Activated naive CD4-positive, alpha-beta T cell treated with anti-CD3 and anti-CD28 coated beads, Interleukin-2, amount 10 ng/mL, durations not matched to agents 7 days and 5 days (primary cell): ENCODE results near the gene KRT10.
"Not testable (repeated sequence)": the region's sequence is repeated elsewhere in the genome, so short reads cannot be mapped to it uniquely, and the experiment has no call there.

Source experiments
- CTCF ChIA-PET: fragments of 350-600 bp; sonication (Branson Sonifier 250); formaldehyde crosslinking; loops from one replicate; lab custom pipeline; 2021; ENCODE audit warnings: antibody characterized with exemption; lab: Charles Lee
- DNase-seq: peaks from one replicate; pipeline ENCODE4 v3.0.0-alpha.2; 2020
- H3K27ac Mint-ChIP-seq: one replicate; pipeline ENCODE4 v1.8.0; 2021; ENCODE audit warnings: mild to moderate bottlenecking, moderate library complexity, mixed read lengths
- H3K27me3 Mint-ChIP-seq: one replicate; pipeline ENCODE4 v1.8.0; 2021; ENCODE audit warnings: mild to moderate bottlenecking, mixed read lengths
- H3K36me3 Mint-ChIP-seq: one replicate; pipeline ENCODE4 v1.8.0; 2021; ENCODE audit warnings: mixed read lengths
- H3K4me1 Mint-ChIP-seq: one replicate; pipeline ENCODE4 v1.8.0; 2021; ENCODE audit warnings: mixed read lengths
- H3K4me3 Mint-ChIP-seq: one replicate; pipeline ENCODE4 v1.8.0; 2021; ENCODE audit warnings: mild to moderate bottlenecking, moderate library complexity, mixed read lengths
- H3K9me3 Mint-ChIP-seq: one replicate; pipeline ENCODE4 v1.8.0; 2021; ENCODE audit warnings: mixed read lengths

The KRT10 gene

DNA sequence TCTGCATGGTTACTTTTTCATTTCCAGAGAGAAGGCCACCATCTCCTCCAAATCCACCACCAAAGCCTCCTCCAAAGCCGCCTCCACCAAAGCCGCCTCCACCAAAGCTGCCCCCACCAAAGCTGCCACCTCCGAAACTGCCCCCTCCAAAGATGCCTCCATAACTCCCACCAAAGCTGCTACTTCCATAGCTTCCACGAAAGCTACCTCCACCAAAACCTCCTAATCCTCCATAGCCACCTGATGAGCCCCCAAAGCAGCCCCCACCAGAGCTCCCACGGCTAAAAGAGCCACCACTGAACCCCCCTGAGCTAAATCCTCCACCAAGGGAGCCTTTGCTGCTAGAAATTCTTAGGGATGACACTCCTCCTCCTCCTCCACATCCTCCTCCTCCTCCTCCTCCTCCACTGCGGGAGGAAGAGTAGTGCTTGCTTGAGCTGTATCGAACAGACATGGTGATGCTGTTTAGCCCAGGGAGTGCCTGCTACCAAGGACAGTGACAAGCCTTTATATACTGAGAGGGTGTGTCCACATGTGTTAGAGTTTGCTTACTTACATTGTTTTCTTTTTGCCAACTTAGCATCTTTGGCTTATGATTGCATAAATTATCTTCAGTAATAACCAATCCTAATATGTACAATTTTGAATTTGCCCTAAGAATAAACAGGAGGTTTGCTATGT lies at the start of gene KRT10:
KRT10 (minus strand) TSS at position 483 of the 681 bp plus-strand sequence; CDS start at position 454, 29 bp downstream.
- Mint-ChIP-seq H3K27me3 (peaks cover 9% of the 10 kb centered on the region), H3K36me3 (peaks cover 19% of the 10 kb centered on the region), H3K9me3 (no peaks in the 10 kb centered on the region), H3K4me1 (peaks cover 30% of the 10 kb centered on the region), H3K4me3 (no peak within 1 kb of the TSS), H3K27ac (no peak within 1 kb of the TSS)
- CTCF ChIA-PET: interaction anchor here (0.8 kb wide), 1 partner anchor 37 kb away, joined by 3 read pairs; no protein-coding TSS in a partner anchor
- DNase-seq: no peak

DNA sequence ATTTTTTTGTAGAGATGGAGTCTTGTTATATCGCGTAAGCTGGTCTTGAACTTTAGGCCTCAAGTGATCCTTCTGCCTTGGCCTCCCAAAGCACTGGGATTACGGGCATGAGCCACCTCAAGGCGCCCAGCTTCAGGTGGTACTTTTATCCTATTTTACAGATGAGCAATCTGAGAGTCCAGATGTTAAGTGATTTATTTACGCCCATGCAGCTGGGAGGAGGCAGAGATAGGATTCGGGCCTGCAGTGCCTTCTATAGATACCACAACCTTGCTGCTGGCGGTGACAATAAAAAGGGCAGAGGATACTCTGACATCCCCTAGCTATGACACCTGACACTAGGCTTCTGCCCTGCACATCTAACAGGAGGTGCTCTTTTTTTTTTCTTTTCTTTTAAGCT lies 48.9 kb upstream of the KRT10 start:
- Mint-ChIP-seq H3K9me3 (no peaks in the 10 kb centered on the region), H3K27me3 (peaks cover 30% of the 10 kb centered on the region)

DNA sequence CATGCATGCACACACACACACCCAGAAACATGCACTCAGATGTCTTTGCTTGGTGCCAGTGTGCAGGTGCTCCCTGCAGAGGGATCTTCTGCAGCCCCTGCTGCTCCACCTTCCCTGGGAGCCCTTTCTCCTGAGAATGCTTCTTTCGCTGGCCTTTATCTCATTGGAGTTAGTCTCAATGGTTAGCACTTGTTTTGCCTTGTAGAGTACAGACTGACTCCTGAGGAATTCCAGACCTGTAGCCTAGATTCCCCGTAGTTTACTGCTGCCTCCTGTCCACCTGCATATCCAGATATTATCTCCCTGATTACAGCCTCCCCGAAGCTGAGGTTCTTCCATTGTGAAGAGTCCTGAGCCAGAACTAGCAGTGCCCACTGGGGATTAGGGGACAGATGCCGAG lies 47.7 kb upstream of the KRT10 start:
- DNase-seq: no peak
- CTCF ChIA-PET: no interaction called here
- H3K4me3 Mint-ChIP-seq: no peak overlapping the region
- no peaks in the 10 kb centered on the region for H3K36me3 Mint-ChIP-seq
- H3K27me3 Mint-ChIP-seq: peaks cover 28% of the 10 kb centered on the region
- H3K9me3 Mint-ChIP-seq: no peaks in the 10 kb centered on the region
- H3K4me1 Mint-ChIP-seq: no peaks in the 10 kb centered on the region
- H3K27ac Mint-ChIP-seq: no peak overlapping the region

More for the DNA sequence above, 48.9 kb upstream of the KRT10 start:
- Mint-ChIP-seq H3K4me1 (no peaks in the 10 kb centered on the region), H3K36me3 (no peaks in the 10 kb centered on the region), H3K4me3 (no peak overlapping the region), H3K27ac (no peak overlapping the region)
- DNase-seq: no peak
- CTCF ChIA-PET: no interaction called here

DNA sequence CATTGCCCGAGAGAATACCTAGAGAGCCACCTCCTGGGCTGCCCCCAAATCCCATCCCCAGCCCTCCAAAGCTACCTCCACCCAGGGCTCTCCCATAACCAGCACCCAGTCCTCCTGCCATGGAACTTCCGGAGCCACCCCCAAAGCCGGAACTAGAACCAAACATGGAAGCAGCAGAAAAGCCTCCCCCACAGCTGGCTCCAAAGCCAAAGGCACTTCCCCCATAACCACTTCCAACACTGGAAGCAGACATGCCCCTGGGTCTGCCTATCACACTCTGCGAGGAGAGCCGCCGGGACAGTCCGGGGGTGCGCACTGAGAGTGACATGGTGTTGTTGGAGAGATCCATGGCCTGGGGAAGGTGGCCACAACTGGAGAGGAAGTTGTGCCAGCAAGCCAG lies 44.4 kb upstream of the KRT10 start, which contains the start of gene KRT12:
KRT12 (minus strand) TSS at position 386 of the 400 bp plus-strand sequence; CDS start at position 349, 37 bp downstream.
- CTCF ChIA-PET: interaction anchor here (0.7 kb wide), 1 partner anchor 73 kb away, joined by 3 read pairs; no protein-coding TSS in a partner anchor
- H3K9me3 Mint-ChIP-seq: no peaks in the 10 kb centered on the region
- no peak within 1 kb of the TSS for H3K27ac Mint-ChIP-seq
- H3K36me3 Mint-ChIP-seq: no peaks in the 10 kb centered on the region
- peaks cover 35% of the 10 kb centered on the region for H3K27me3 Mint-ChIP-seq
- DNase-seq: no peak
- H3K4me1 Mint-ChIP-seq: no peaks in the 10 kb centered on the region
- no peak within 1 kb of the TSS for H3K4me3 Mint-ChIP-seq

DNA sequence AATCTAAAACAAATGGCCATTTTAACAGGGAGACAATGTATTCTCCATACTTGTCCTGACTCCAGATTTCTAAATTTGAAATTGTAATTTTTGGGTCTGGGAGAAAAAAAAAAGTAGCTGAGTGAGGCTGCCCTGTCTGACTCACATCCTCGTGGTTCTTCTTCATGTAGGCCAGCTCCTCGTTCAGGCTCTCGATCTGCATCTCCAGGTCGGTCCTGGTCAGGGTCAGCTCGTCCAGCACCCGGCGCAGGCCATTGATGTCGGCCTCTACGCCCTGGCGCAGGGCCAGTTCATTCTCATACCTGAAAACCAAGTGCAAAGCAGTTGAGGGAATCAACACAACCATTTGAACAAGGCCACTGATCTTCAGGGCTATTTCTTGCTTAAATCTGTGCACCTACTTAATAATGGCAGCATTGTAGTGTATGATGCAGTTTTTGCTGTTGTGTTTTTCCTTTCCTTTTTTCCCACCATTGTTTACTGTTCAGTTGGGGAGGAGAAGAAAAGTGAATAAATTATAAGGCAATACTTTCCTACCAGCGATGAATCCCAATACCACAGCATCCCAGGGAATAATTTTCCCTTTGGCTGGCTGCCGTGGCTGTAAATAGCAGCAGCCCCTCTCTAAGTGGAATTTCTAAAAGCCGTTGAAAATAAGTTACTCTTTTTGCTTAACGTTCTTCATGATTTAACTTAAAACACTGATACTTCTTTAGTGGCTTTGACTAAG lies 42.4 kb upstream of the KRT10 start:
- Mint-ChIP-seq H3K36me3 (no peaks in the 10 kb centered on the region), H3K4me1 (no peaks in the 10 kb centered on the region), H3K27me3 (peaks cover 27% of the 10 kb centered on the region), H3K9me3 (no peaks in the 10 kb centered on the region), H3K27ac (no peak overlapping the region), H3K4me3 (no peak overlapping the region)
- no peak for DNase-seq
- CTCF ChIA-PET: no interaction called here

DNA sequence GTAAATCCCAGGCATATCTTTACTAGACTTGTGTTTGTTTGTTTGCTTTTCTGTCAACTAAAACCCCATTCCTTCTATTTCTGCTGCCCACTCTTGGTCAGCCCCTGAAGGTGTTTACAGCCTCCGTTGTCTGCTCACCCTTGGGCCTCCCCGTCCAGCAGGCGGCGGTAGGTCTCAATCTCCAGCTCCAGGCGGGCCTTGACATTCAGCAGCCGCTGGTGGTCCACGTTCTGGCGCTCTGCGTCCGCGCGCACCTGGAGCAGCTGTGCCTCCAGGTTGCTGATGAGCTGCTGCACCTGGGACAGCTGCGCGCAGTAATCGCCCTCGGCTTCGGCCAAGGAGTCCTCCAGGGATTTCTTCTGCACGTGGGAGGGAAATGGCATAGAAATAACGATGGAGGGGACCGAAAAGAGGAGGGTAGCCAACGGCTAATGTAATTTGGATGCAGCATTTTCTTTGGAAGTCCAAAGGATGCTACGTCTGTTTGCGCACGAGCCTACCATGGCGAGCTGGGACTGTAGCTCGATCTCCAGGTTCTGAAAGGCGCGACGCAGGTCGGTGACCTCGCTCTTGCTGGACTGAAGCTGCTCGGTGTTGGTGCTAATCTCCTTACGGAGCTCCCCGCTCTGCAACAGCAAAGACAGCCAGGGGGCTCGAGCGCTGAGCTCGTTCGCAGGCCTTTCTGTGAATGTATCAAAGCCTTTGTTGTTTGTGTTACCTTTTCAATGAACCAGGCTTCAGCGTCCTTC lies 40.7 kb upstream of the KRT10 start:
- no peaks in the 10 kb centered on the region for H3K4me1 Mint-ChIP-seq
- no peaks in the 10 kb centered on the region for H3K36me3 Mint-ChIP-seq
- H3K27ac Mint-ChIP-seq: no peak overlapping the region
- CTCF ChIA-PET: interaction anchor here (0.6 kb wide), 1 partner anchor 37 kb away, joined by 3 read pairs; no protein-coding TSS in a partner anchor
- peak; percentile 26 for DNase-seq
- H3K27me3 Mint-ChIP-seq: peaks cover 28% of the 10 kb centered on the region
- no peak overlapping the region for H3K4me3 Mint-ChIP-seq
- H3K9me3 Mint-ChIP-seq: no peaks in the 10 kb centered on the region

DNA sequence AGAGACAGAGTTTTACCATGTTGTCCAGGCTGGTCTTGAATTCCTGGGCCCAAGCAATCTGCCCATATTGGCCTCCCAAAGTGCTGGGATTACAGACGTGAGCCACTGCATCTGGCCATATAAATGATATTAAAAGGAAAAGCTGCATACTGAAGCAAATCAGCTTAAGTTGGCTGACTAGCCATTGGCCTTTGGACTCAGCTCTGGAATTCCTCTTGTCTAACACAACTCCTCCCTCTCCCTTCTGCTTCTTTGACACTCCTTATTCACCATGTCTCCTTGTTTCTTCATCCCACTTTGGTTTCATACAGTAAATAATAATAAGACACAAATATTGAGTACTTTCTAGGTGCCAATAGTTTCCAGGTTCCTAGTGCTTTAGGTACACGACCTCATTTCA lies 37.1 kb upstream of the KRT10 start:
- no peak overlapping the region for H3K4me3 Mint-ChIP-seq
- DNase-seq: no peak
- H3K27me3 Mint-ChIP-seq: peaks cover 19% of the 10 kb centered on the region
- H3K4me1 Mint-ChIP-seq: peaks cover 2% of the 10 kb centered on the region
- CTCF ChIA-PET: interaction anchor here (1.1 to 4.0 kb wide), 3 partner anchors 12 to 689 kb away, joined by 3 to 29 read pairs (median 3); no protein-coding TSS in a partner anchor
- no peaks in the 10 kb centered on the region for H3K36me3 Mint-ChIP-seq
- no peaks in the 10 kb centered on the region for H3K9me3 Mint-ChIP-seq
- peak overlapping the region; percentile 33 for H3K27ac Mint-ChIP-seq

DNA sequence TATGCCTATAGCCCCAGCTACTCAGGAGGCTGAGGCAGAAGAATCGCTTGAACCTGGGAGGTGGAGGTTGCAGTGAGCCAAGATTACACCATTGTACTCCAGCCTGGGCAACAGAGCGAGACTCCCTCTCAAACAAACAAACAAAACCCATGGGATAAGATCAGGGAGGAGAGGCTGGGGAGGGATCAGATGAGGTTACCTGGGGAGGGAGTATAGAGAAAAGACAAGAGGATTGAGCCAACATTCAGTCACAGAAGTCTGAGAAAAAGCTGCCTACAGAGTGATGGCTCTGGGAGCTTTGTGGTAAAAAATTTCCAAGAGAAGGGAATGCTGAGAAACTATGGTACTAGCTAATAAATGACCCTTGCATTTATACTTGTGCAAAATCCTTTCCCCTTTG lies 36.3 kb upstream of the KRT10 start:
- H3K4me3 Mint-ChIP-seq, H3K4me1 Mint-ChIP-seq, H3K27ac Mint-ChIP-seq, H3K36me3 Mint-ChIP-seq, H3K9me3 Mint-ChIP-seq, DNase-seq: not testable (repeated sequence)
- peaks cover 14% of the 10 kb centered on the region for H3K27me3 Mint-ChIP-seq
- CTCF ChIA-PET: interaction anchor here (0.6 to 4.0 kb wide), 4 partner anchors 11 to 790 kb away, joined by 3 to 29 read pairs (median 5); no protein-coding TSS in a partner anchor

DNA sequence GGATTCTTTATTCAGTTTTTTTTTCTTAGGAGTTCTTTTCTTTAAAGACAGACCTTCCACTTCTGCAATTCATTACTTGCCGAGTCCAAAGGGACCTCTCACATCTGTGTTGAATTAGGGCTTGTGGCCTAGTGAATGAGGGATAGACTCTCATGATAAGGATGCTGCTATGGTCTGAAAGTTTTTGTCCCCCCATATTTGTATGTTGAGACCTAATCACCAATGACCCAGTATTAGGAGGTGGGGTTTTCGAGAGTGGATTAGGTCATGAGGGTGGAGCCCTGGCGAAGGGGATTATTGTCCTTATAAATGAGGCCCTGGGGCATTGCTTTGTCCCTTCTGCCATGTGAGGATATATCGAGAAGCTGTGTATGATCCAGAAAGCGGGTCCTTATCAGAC lies 35.1 kb upstream of the KRT10 start:
- peaks cover 2% of the 10 kb centered on the region for H3K4me1 Mint-ChIP-seq
- H3K9me3 Mint-ChIP-seq: no peaks in the 10 kb centered on the region
- CTCF ChIA-PET: interaction anchor here (1.4 to 4.0 kb wide), 5 partner anchors 10 to 791 kb away, joined by 3 to 29 read pairs (median 6); no protein-coding TSS in a partner anchor
- H3K27me3 Mint-ChIP-seq: peaks cover 6% of the 10 kb centered on the region
- no peaks in the 10 kb centered on the region for H3K36me3 Mint-ChIP-seq
- no peak overlapping the region for H3K27ac Mint-ChIP-seq
- H3K4me3 Mint-ChIP-seq: no peak overlapping the region
- no peak for DNase-seq

DNA sequence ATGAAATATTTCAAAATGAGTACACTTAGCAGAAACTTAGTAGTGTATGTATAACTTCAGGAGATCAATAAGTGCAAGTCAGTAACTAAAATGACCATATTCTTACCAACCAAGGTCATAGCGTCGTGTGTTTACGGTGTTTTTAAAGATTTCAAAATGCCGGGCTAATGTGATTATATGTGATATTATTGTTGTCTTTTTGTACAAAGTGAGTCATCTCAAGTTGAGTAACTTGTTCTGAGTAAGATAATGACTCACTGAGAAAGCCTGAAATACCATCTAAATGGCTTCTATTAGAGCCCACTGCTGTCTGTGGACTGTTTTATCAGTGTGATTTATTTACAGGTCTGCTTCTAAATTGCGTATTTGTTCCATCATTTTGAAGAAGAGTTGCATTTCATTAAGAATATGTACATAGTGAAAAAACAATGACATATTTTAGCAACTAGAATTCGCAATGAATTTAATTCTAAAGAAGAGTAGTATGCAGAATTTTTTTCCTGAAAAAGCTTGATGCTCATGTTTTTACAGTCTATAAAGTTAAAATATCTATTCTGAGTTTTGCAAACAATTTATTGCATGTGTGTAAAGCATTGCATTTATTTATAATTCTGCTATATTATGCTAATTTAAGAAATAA lies 31.9 kb upstream of the KRT10 start:
- H3K27me3 Mint-ChIP-seq: peaks cover 4% of the 10 kb centered on the region
- H3K36me3 Mint-ChIP-seq: no peaks in the 10 kb centered on the region
- no peaks in the 10 kb centered on the region for H3K9me3 Mint-ChIP-seq
- H3K4me3 Mint-ChIP-seq: no peak overlapping the region
- H3K4me1 Mint-ChIP-seq: peaks cover 2% of the 10 kb centered on the region
- no peak overlapping the region for H3K27ac Mint-ChIP-seq
- DNase-seq: no peak
- CTCF ChIA-PET: interaction anchor here (0.6 to 1.5 kb wide), 2 partner anchors 220 to 492 kb away, joined by 3 to 4 read pairs; no protein-coding TSS in a partner anchor

DNA sequence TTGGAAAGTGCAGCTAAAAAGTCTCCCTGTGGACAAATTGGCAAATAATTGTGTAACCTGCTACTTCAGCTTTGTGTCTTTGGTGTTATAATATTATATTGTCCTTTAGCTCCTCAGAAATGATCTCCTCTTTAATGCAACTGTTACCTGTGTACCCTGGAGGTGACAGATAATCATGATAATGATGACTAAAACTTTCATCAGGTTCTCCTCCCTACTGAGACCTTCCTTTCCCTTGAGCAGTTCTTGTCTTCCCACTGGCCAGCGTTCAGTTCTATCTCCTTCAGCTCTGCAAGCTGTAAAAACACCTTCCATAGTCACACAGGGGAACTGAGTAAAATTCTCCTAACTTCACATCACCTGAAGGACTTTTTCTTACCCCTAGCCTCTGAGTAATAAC lies 29.9 kb upstream of the KRT10 start:
- no peaks in the 10 kb centered on the region for H3K9me3 Mint-ChIP-seq
- CTCF ChIA-PET: interaction anchor here (1.1 to 1.2 kb wide), 2 partner anchors 16 to 796 kb away, joined by 3 read pairs; no protein-coding TSS in a partner anchor
- H3K27me3 Mint-ChIP-seq: peaks cover 4% of the 10 kb centered on the region
- no peak for DNase-seq
- no peaks in the 10 kb centered on the region for H3K36me3 Mint-ChIP-seq
- no peak overlapping the region for H3K27ac Mint-ChIP-seq
- no peak overlapping the region for H3K4me3 Mint-ChIP-seq
- peaks cover 2% of the 10 kb centered on the region for H3K4me1 Mint-ChIP-seq

DNA sequence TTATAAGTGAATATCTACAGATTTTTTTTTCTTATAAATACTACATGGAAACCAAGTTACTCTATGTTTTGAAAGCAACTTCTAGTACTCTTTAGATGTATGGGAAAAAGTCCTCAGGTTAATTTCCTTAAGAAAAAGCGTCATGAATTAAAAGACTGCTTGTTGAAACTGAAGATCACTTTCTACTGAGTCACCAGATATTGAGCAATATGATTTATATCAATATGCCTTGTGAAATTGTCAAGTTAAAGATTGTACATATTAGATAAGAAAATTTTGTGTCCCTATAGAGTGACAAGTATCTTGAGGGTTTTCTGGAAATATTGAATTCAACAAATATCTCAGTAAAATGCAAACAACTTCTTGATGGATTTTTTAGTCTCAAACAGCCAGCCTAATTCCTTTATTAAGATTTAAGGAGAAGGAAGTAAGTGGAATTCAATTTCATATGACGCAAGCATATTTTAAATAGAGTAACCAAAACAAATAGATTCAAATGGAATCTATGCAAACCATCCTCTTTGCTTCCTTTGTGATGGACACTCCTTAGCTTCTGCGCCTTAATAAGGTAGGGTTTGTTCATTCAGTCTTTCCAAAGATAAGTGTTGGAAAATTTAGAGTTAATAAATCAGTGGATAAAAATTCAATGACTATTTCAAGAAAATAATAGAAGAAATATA lies 28.0 kb upstream of the KRT10 start:
- Mint-ChIP-seq H3K36me3 (no peaks in the 10 kb centered on the region), H3K27me3 (peaks cover 10% of the 10 kb centered on the region), H3K27ac (no peak overlapping the region), H3K9me3 (no peaks in the 10 kb centered on the region), H3K4me3 (no peak overlapping the region), H3K4me1 (no peaks in the 10 kb centered on the region)
- no peak for DNase-seq
- CTCF ChIA-PET: no interaction called here

DNA sequence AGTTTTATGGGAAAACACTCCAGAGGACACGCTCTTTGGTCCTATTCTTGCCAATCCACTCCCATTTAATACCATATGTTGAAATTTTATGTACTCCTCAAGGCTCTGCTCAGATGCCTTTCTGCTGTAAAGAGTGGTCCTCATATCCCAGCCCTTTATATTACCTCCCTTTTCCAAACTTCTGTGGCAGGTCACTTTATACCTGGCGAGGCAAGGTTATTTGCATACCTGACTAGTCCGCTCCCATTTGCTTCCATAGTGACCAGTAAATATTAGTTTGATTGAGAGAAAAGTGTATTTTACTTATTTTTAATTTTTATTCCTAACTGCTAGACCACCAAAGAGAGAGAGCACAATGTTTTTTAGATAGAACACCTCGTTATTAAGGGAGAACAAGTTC lies 27.3 kb upstream of the KRT10 start:
- H3K4me3 Mint-ChIP-seq: no peak overlapping the region
- no peak for DNase-seq
- H3K36me3 Mint-ChIP-seq: no peaks in the 10 kb centered on the region
- no peaks in the 10 kb centered on the region for H3K4me1 Mint-ChIP-seq
- H3K27ac Mint-ChIP-seq: no peak overlapping the region
- CTCF ChIA-PET: no interaction called here
- no peaks in the 10 kb centered on the region for H3K9me3 Mint-ChIP-seq
- peaks cover 17% of the 10 kb centered on the region for H3K27me3 Mint-ChIP-seq
